ENCODE data around the gene PPEF1. TPM values are rescaled to one million over a fixed set of nuclear protein-coding genes. Genes with fewer than 3 reads are reported as not detected.

Gene PPEF1
- total and polyA plus RNA-seq, 2 of the 8 experiments (the other 6 are each of a cell fraction or from before 2014, with no cell fraction given), result 0.08 to 0.30 TPM

DNA sequence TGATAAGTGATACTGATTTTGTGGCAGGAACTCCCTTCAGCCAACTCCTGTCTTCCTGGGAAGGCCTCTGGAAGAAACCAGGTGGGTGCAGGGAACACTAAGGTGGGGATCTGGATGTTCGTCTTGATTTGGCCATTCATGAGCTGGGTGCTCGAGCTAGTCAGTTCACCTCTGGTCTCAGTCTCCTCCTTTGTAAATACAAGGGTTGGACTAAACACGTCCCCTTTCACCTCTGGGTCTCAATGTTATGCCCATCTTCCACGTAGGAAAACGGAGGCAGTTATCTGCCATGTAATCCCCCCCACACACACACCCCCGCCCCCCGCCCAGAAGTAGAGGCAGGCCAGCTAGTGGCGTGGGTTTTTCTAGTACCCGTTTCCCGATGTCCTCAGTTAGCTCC lies 31.4 kb upstream of the PPEF1 start:
- Histone ChIP-seq H3K9me3 (ENCODE audit: insufficient read depth in 2 of 2, low read depth in 1 of 2, low read length in 1 of 2) (no peaks in the 10 kb centered on the region), H2BK20ac (ENCODE audit: low read length) (no peak overlapping the region), H3K14ac (ENCODE audit: insufficient read length) (no peak overlapping the region), H3K18ac (ENCODE audit: extremely low read depth, low read length) (no peak overlapping the region), H3K56ac (replicated peaks; ENCODE audit: insufficient read length, low read depth, low read length) (no peak overlapping the region), H3K4me1 (replicated peaks in 1 of 4; ENCODE audit: control insufficient read depth in 3 of 4, insufficient read depth in 4 of 4, low read length in 3 of 4) (no peaks in the 10 kb centered on the region; a peak in 1 of 7 replicates), H3K23me2 (ENCODE audit: low read depth, low read length) (peaks cover 2% of the 10 kb centered on the region; the same call in 1 of the 2 replicates), H3K79me1 (ENCODE audit: low read depth, low read length) (no peaks in the 10 kb centered on the region), H3K23ac (ENCODE audit: insufficient read length) (no peak overlapping the region), H3K79me2 (ENCODE audit: control insufficient read depth in 1 of 2, insufficient read depth in 2 of 2, low read length in 2 of 2) (no peaks in the 10 kb centered on the region), H3K27ac (ENCODE audit: low read depth, low read length) (no peak overlapping the region), H2BK12ac (ENCODE audit: low read depth, low read length) (no peak overlapping the region), H4K8ac (ENCODE audit: extremely low read depth, insufficient read depth, low read length) (no peak overlapping the region), H2BK5ac (ENCODE audit: low read depth, low read length) (no peak overlapping the region), H2BK15ac (ENCODE audit: low read length) (no peak overlapping the region), H3K27me3 (replicated peaks in 1 of 4; ENCODE audit: control insufficient read depth in 3 of 4, extremely low read depth in 1 of 4, insufficient read depth in 3 of 4, low read length in 3 of 4) (no peaks in the 10 kb centered on the region; a peak in 1 of 7 replicates), H2BK120ac (replicated peaks; ENCODE audit: low read depth, low read length) (no peak overlapping the region), H2AFZ (ENCODE audit: low read length) (no peak overlapping the region), H4K91ac (replicated peaks; ENCODE audit: insufficient read length, low read length) (no peak overlapping the region), H2AK5ac (ENCODE audit: low read depth, low read length) (no peak overlapping the region), H3K4me3 (ENCODE audit: extremely low read depth in 1 of 4, insufficient read depth in 2 of 4, low read depth in 3 of 4, low read length in 4 of 4) (no peak overlapping the region), H4K5ac (ENCODE audit: insufficient read length, low read depth, low read length) (no peak overlapping the region), H3K4me2 (ENCODE audit: insufficient read depth in 1 of 2, low read depth in 2 of 2, low read length in 2 of 2) (0 out of 4 replicates have a peak overlapping the region, but pooled peaks of 1 of the 2 experiments have one; percentile 42), H4K20me1 (replicated peaks in 1 of 2; ENCODE audit: control insufficient read depth in 1 of 2, insufficient read depth in 2 of 2, low read length in 2 of 2) (no peaks in the 10 kb centered on the region), H3K4ac (replicated peaks; ENCODE audit: insufficient read length, low read depth, low read length) (no peak overlapping the region), H3K36me3 (ENCODE audit: control insufficient read depth in 2 of 4, insufficient read depth in 4 of 4, low read length in 3 of 4) (no peaks in the 10 kb centered on the region), H3K9ac (replicated peaks in 1 of 4; ENCODE audit: extremely low read depth in 1 of 4, low read depth in 3 of 4, low read length in 3 of 4) (no peak overlapping the region)
- CTCF ChIA-PET (ENCODE audit: partially characterized antibody), result interaction anchor here (0.5 to 3.5 kb wide), 15 partner anchors 10 to 428 kb away, joined by 3 to 15 read pairs (median 6); partner anchors contain the start of gene PPEF1
- no peak for DNase-seq (ENCODE audit: low read depth in 1 of 2, low spot score in 2 of 2)
- no CpG with 5 or more reads among the region's 10 CpGs for WGBS, 2 experiments (ENCODE audit: extremely low coverage in 1 of 2, insufficient coverage in 1 of 2, insufficient read length in 1 of 2, insufficient replicate concordance in 2 of 2, low coverage in 1 of 2, low lambda C conversion rate in 2 of 2, missing lambda C conversion rate in 1 of 2)
- POLR2A ChIA-PET (ENCODE audit: partially characterized antibody), result no interaction called here
- FAIRE-seq, result no peak
- TF ChIP-seq CBX5 (IDR thresholded peaks at IDR 0.05; ENCODE audit: low read depth, low read length), result no peak
- TF ChIP-seq EZH2 (IDR thresholded peaks at IDR 0.05; ENCODE audit: low read depth, low read length, severe bottlenecking), result no peak
- TF ChIP-seq, protein P1, sequence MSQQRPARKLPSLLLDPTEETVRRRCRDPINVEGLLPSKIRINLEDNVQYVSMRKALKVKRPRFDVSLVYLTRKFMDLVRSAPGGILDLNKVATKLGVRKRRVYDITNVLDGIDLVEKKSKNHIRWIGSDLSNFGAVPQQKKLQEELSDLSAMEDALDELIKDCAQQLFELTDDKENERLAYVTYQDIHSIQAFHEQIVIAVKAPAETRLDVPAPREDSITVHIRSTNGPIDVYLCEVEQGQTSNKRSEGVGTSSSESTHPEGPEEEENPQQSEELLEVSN (IDR thresholded peaks at IDR 0.05), result no peak
- no peak for TF ChIP-seq SP2 (IDR thresholded peaks at IDR 0.05; ENCODE audit: low read length)
- TF ChIP-seq RBBP5 (IDR thresholded peaks at IDR 0.05; ENCODE audit: borderline replicate concordance, low read depth, low read length), result no peak
- TF ChIP-seq SAP30 (IDR thresholded peaks at IDR 0.05; ENCODE audit: insufficient read depth, insufficient replicate concordance, low read length), result no peak
- no peak for TF ChIP-seq CTCF (IDR thresholded peaks at IDR 0.05; ENCODE audit: control extremely low read depth in 1 of 3, insufficient read depth in 1 of 3, low read depth in 1 of 3, low read length in 3 of 3)
- no peak for TF ChIP-seq CHD1 (IDR thresholded peaks at IDR 0.05; ENCODE audit: low read depth, low read length)
- TF ChIP-seq TAF1 (IDR thresholded peaks at IDR 0.05; ENCODE audit: low read depth, low read length), result no peak
- TF ChIP-seq HDAC2 (IDR thresholded peaks at IDR 0.05; ENCODE audit: borderline replicate concordance in 1 of 2, low read depth in 2 of 2, low read length in 2 of 2), result no peak

Data from H1 (cell line).